H1 (cell line): ENCODE measurements around the gene FKBP10. TPM values are rescaled to one million over a fixed set of nuclear protein-coding genes. Genes with fewer than 3 reads are reported as not detected.

Experiments
- EP300 ChIP-seq, 2 experiments: IDR thresholded peaks; 1 replicate in 1 of 2; 2 replicates in 1 of 2; pipeline ENCODE4 v1.6.1; 2011 to 2012; ENCODE audit warnings: low read depth in 2 of 2, low read length in 2 of 2, mild to moderate bottlenecking in 2 of 2, borderline replicate concordance in 1 of 2, inconsistent platforms in 1 of 2, moderate library complexity in 1 of 2
- RXRA ChIP-seq: IDR thresholded peaks from 2 replicates; pipeline ENCODE4 v1.6.1; 2011; ENCODE audit warnings: low read depth, mild to moderate bottlenecking, low read length, moderate library complexity; ENCODE audit not compliant: insufficient read depth
- polyA plus RNA-seq, 7 experiments: library from polyadenylated mRNA; depleted of rRNA in 3 of 7; stranded (reverse) in 5 of 7; unstranded in 2 of 7; fragments of >200 nt in 5 of 7; fragments of 200-250 nt in 2 of 7; gene quantifications; 1 replicate in 5 of 7; 2 replicates in 1 of 7; 4 replicates in 1 of 7; pipeline versions ENCODE4 v1.2.1 to v1.2.3, GENCODE V29; 2011 to 2013; ENCODE audit warnings: missing spikeins in 2 of 7, mixed read lengths in 2 of 7
- total RNA-seq: library from RNA; stranded (reverse); fragmentation: NEBNext Ultra II Directional; extraction: Animal tissue kit (Norgen Biotek cat#: 25700); gene quantifications from 2 replicates; pipeline ENCODE4 v1.2.1, GENCODE V29; 2021
- TF ChIP-seq, protein P1 (sequence below): IDR thresholded peaks from 2 replicates; pipeline ENCODE4 v1.6.1; 2011; ENCODE audit warnings: low read length, improper control_type of control experiment

Gene FKBP10
- total and polyA plus RNA-seq, 2 of the 8 experiments (the other 6 are each of a cell fraction or from before 2014, with no cell fraction given), result 173 to 283 TPM

DNA sequence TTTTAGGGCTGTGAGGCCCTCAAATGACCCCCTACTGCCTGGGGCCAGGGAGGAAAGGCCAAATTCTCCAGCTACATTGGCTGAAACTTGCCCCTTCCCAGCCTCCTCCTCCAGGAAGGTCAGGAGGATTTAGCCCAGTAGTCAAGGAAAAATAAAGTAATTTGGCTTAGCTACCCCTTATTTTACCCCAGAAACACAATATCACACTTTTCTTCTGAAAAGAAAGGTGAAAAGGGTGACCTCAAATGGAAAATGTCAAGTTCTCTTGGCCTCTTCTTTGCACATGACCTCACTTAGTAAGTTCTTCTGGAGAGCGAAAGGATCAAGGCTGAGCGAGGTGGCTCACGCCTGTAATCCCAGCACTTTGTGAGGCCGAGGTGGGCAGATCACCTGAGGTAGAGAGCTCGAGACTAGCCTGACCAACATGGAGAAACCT lies 18.2 kb upstream of the FKBP10 start (continued):
- TF ChIP-seq, protein P1, sequence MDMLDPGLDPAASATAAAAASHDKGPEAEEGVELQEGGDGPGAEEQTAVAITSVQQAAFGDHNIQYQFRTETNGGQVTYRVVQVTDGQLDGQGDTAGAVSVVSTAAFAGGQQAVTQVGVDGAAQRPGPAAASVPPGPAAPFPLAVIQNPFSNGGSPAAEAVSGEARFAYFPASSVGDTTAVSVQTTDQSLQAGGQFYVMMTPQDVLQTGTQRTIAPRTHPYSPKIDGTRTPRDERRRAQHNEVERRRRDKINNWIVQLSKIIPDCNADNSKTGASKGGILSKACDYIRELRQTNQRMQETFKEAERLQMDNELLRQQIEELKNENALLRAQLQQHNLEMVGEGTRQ, result no peak
- TF ChIP-seq RXRA (no peak), EP300 (IDR thresholded peaks at IDR 0.05; ENCODE audit: borderline replicate concordance in 1 of 2, low read depth in 2 of 2, low read length in 2 of 2) (no peak)
